ENCODE measurements around the gene CUL2.
"Not testable (repeated sequence)": the region's sequence is repeated elsewhere in the genome, so short reads cannot be mapped to it uniquely, and the experiment has no call there.

Gene CUL2

DNA sequence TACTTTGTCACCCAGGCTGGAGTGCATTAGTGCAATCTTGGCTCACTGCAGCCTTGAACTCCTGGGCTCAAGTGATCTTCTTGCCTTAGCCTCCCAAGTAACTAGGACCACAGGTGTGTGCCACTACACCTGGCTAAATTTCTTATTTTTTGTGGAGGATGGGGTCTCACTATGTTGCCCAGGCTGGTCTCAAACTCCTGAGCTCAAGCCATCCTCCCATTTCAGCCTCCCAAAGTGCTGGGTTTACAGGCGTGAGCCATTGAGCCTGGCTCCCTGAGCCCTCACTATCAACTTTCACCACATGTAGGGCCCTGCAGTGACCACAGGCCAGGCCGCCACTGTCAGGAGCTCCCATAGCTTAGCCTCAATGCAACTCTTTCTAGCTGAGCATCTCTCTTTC lies 110.2 kb downstream of the CUL2 start:
- DNase-seq (ENCODE audit: low spot score): no peak

DNA sequence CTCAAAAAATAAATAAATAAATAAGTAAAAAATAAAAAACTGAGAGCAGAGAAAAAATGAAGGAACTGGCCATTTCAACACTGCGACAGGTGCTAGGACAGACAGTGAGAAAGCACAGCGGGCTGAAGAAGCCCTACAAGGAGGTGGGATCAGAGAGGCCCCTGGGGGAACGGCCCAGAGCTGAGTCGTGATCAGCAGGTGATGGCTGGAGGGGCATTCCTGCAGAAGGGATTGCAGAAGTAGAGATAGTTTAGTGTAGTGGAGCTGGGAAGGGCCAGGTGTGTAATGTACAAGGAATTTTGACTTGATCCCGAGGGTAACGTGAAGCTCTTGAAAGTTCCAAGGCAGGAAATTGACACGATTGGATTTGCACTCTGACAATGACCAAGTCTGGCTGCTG lies 112.1 kb downstream of the CUL2 start:
- no peak for DNase-seq (ENCODE audit: low spot score)

DNA sequence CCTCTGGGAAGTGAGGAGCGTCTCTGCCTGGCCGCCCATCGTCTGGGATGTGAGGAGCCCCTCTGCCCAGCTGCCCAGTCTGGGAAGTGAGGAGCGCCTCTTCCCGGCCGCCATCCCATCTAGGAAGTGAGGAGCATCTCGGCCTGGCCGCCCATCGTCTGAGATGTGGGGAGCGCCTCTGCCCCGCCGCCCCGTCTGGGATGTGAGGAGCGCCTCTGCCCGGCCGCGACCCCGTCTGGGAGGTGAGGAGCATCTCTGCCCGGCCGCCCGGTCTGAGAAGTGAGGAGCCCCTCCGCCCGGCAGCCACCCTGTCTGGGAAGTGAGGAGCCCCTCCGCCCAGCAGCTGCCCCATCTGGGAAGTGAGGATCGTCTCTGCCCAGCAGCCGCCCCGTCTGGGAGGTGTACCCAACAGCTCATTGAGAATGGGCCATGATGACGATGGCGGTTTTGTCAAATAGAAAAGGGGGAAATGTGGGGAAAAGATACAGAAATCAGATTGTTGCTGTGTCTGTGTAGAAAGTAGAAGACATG lies 113.7 kb downstream of the CUL2 start:
- not testable (repeated sequence) for DNase-seq (ENCODE audit: low spot score)

DNA sequence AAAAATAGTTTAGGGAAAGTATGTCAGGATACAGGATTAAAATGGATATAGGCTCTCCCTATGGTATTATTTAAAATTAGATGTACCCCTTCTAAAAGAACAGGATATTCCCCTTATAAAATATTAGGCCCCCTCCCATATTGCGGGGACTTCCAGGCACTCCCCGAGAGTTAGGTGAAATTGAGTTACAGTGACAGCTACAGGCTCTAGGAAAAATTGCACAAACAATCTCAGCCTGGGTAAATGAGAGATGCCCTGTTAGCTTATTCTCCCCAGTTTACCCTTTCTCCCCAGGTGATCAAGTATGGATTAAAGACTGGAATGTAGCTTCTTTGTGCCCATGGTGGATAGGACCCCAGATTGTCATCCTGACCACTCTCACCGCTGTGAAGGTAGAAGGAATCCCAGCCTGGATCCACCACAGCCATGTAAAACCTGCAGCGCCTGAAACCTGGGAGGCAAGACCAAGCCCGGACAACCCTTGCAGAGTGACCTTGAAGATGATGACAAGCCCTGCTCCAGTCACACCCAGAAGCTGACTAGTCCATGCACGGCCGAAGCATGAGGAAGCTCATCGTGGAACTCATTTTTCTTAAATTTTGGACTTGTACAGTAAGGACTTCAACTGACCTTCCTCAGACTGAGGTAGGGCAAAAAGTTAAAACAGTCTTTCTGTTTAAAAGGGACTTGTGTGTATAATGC lies 115.6 kb downstream of the CUL2 start:
- not testable (repeated sequence) for DNase-seq (ENCODE audit: low spot score)

DNA sequence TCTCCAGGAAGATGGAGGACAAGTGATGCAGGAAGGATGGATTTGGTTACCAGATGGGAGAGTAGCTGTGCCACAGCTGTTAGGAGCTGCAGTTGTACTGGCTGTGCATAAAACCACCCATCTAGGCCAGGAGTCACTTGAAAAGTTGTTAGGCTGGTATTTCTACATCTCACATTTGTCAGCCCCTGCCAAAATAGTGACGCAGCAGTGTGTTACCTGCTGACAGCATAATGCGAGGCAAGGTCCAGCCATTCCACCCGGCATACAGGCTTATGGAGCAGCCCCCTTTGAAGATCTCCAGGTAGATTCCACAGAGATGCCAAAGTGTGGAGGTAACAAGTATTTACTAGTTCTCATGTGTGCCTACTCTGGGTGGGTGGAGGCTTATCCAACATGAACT lies 116.4 kb downstream of the CUL2 start:
- DNase-seq (ENCODE audit: low spot score): not testable (repeated sequence)

DNA sequence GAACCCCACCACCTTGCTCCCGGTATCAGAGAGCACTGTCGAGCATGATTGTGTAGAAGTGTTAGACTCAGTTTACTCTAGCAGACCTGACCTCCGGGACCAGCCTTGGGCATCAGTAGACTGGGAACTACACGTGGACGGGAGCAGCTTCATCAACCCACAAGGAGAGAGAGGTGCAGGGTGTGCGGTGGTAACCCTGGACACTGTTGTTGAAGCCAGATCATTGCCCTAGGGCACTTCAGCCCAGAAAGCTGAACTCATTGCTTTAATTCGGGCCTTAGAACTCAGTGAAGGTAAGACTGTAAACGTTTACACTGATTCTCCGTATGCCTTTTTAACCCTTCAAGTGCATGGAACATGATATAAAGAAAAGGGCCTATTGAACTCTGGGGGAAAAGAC lies 117.0 kb downstream of the CUL2 start:
- DNase-seq (ENCODE audit: low spot score): not testable (repeated sequence)

DNA sequence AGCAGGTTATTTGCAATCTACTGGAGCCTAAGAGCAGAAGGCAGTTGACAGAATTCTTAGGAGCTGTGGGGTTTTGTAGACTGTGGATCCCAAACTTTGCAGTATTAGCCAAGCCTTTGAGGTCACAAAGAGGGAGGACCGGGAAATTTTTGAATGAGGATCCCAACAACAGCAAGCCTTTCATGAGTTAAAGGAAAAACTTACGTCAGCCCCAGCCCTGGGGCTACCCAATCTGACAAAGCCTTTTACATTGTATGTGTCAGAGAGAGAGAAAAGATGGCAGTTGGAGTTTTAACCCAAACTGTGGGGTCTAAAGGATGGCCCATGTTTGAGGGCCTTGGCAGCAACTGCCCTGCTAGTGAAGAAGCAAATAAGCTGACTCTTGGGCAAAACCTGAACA lies 117.5 kb downstream of the CUL2 start:
- not testable (repeated sequence) for DNase-seq (ENCODE audit: low spot score)

DNA sequence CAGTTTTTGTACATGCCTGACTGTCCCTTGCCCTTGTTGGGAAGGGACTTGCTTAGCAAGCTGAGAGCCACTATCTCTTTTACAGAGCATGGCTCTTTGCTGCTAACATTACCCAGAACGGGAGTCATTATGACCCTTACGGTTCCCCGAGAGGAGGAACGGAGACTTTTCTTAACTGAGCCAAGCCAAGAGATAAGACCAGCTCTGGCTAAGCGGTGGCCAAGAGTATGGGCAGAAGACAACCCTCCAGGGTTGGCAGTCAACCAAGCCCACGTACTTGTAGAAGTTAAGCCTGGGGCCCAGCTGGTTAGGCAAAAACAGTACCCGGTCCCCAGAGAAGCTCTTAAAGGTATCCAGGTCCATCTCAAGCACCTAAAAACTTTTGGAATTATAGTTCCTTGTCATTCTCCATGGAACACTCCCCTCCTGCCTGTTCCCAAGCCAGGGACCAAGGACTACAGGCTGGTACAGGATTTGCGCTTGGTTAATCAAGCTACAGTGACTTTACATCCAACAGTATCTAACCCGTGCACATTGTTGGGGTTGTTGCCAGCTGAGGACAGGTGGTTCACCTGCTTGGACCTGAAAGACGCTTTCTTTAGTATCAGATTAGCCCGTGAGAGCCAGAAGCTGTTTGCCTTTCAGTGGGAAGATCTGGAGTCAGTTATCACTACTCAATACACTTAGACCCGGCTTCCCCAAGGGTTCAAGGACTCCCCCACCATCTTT lies 118.4 kb downstream of the CUL2 start:
- DNase-seq (ENCODE audit: low spot score): not testable (repeated sequence)

DNA sequence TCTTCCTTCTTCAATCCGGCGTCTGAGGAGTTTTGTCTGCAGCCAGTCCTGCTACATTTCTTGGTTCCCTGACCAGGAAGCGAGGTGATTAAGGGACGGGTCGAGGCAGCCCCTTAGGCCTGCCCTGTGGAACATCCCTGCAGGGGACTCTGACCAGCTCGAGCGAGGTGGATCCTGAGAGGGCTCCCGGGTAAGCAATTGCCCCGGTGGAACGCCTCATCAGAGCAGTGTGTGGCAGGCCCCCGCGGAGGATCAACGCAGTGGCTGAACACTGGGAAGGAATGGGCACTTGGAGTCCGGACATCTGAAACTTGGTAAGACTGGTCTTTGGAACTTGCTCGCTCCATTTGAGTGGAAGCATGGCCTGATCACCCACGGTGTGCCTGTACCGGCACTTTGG lies 121.0 kb downstream of the CUL2 start:
- no peak for DNase-seq (ENCODE audit: low spot score)

DNA sequence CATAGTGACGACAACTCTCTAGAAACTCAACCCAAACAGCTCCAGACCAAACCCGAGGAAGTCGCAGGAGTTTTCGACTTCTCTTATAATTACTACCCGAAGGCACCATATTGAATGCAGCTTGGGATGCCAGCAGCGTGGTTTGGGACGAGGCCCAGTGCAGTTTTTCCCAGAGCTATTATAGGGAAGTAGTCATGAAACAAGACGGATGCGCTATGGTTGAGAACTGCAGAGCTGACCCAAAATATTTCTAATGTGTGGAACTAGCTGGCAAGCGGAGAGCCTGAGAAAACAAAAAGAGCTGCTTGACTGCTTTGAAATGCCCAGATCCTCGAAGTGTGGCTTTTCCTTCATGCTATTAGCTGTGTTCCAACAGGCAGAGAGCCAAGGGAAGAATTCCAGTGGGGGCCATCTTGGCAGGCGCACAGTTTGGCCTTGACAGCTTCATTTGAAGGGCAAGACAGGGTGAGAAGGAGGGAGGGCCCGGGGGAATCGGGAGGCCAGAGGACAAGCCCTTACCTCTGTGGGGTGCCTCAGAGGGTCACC lies 122.7 kb downstream of the CUL2 start:
- no peak for DNase-seq (ENCODE audit: low spot score)

DNA sequence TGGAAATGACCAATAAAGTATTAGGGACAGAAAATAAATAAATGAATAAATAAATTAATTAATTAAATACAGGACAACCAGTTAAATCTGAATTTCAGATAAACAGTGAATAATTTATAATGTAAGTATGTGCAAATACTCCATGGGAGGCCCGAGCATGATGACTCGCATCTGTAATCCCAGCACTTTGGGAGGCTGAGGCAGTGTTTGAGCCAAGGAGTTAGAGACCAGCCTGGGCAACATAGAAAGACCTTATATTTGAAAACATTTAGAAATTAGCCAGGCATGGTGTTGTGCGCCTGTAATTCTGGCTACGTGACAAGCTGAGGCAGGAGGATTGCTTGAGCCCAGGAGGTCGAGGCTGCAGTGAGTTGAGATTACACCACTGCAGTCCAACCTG lies 123.7 kb downstream of the CUL2 start:
- DNase-seq (ENCODE audit: low spot score): no peak

DNA sequence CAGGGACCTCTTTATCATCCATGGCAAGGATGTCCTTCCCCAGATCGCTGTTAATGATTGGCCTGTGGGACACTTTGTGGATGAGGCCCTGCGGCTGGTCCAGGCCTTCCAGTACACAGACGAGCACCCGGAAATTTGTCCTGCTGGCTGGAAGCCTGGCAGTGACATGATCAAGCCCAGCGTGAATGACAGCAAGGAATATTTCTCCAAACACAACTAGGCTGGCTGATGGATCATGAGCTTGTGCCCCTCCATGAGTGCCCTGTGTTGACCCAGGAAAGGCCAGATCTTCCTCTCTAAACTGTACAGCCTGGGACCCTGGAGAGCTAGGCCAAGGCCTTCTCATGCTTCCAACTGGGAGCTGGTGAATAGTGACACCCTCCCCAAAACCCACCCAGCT lies 124.1 kb downstream of the CUL2 start:
- no peak for DNase-seq (ENCODE audit: low spot score)

DNA sequence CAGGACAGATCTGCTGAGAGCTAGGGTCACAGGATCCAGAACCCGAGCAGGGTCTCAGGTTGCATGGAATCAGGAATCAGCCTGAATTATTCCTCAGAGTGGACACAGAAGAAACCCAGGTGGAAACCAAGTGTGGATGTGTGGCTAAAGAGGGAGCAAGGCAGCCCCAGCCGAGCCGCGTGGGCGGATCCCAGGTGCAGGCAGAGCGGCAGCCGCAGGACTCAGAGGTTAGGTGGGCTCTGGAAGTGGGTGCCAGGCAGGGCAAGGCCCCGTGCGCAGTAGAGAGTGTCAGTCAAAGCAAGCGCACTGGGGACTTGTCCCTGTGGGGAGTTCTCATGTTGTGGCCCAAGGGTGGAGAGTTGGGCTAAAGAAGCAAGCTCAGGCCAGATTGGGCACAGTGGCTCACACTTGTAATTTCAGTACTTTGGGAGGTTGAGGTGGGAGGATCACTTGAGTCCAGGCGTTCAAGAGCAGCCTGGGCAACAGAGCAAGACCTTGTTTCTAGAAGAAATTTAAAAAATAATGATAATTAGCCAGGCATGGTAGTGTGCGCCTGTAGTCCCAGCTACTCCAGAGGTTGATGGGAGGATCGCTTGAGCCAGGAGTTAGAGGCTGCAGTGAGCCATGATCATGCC lies 125.9 kb downstream of the CUL2 start:
- no peak for DNase-seq (ENCODE audit: low spot score)

DNA sequence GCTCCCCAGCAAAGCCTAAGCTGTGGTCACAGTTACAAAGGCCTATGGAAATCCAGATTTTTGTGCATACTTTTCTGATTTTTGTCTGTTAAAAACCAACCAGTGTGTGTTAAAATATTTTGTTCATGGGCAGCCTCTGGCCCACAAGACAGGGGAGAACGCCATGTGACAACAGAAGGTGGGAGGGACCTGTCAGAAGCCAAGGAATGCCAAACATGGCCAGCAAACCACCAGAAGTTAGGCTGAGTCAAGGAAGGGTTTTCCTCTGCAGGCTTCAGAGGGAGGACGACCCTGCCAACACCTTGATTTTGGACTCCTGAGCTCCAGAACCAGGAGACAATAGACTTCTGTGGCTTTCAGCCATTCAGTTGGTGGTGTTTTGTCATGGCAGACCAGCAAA lies 127.3 kb downstream of the CUL2 start:
- no peak for DNase-seq (ENCODE audit: low spot score)

DNA sequence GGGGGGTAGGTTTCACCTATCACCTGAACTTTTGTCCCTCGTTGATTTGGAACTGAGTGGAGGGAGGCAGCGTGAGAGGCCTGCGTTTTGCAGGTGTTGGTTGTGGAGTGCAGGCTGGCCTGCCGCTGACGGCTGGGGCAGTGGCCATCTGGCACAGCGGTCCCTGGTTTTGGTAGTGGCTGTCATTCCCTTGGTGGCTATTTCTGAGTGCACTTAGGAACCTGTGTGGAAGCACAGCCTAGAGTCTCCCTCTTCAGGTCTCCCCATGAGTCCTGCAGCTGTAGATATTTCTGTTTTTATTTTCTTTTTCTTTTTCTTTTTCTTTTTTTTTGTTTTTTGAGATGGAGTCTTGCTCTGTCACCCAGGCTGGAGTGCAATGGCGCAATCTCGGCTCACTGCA lies 129.2 kb downstream of the CUL2 start:
- DNase-seq (ENCODE audit: low spot score): peak; percentile 30

DNA sequence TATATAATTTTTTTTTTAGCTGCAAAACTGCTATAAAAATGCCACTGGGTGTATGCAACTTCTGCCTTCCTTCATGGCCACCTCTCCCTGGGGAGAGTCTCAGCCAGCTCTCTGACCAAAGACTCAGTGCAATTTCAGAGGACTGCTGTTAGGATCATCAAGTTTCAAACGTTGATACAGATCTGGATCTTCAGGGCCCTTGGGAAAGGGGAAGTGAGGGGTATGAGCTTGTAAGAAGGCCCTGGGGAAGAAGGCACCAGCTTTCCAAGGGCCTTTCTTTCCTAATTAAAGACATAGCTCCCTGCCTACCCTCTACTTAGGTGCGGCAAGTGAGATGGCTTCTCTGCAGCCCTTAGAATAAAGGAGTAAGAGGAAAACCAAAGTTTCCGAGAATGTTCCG lies 130.4 kb downstream of the CUL2 start:
- no peak for DNase-seq (ENCODE audit: low spot score)

DNA sequence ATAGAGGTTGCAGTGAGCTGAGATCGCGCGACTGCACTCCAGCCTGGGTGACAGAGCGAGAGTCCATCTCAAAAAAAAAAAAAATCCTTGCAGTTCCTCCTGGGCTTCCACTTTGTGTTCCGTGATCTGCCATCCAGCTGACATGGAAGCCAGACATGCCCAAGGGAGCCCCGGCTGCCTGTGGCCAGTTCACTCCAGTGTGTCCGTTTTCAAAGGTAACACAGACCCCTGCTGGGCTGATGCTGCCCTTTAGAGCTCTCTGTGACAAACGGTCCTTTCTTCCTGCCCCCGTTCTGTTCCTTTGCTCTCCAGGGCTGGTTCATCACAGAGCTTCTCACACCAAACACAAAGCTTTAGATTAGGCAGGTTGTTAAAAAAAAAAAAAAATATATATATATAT lies 130.8 kb downstream of the CUL2 start:
- no peak for DNase-seq (ENCODE audit: low spot score)

Measured in SW480 (cell line).